Upper lobe of left lung (tissue), 6 donors: ENCODE results near the gene ADAMTS16. TPM values are rescaled to one million over a fixed set of nuclear protein-coding genes. Genes with fewer than 3 reads are reported as not detected.

Experiments used
- ATAC-seq, 2 donors: fragments of 200-7000 bp; cut with Tn5 transposase; one replicate each; pipeline ENCODE4 v1.9.1; 2022; ENCODE audit warnings: mild to moderate bottlenecking in 2 of 2, moderate library complexity in 2 of 2; ENCODE audit not compliant: low FRiP score in 2 of 2
- DNase-seq, 2 donors: peaks; one replicate each; pipeline ENCODE4 v3.0.0-alpha.2; 2019 to 2020
- H3K27ac ChIP-seq, 4 donors: fragments of 200-600 bp; sonication (generic); one replicate each; pipeline ENCODE4 v1.5.1; 2016 to 2019
- H3K27me3 ChIP-seq, 4 donors: fragments of 200-600 bp; sonication (generic); one replicate each; pipeline ENCODE4 v1.5.1; 2017 to 2019
- H3K36me3 ChIP-seq, 4 donors: fragments of 200-600 bp; sonication (generic); one replicate each; pipeline ENCODE4 v1.5.1; 2016 to 2019
- H3K4me1 ChIP-seq, 4 donors: fragments of 200-600 bp; sonication (generic); one replicate each; pipeline ENCODE4 v1.5.1; 2018 to 2019
- H3K4me3 ChIP-seq, 4 donors: fragments of 200-600 bp; sonication (generic); one replicate each; pipeline ENCODE4 v1.5.1; 2017 to 2019; ENCODE audit warnings: mild to moderate bottlenecking in 2 of 4, moderate library complexity in 1 of 4
- H3K9me3 ChIP-seq, 4 donors: fragments of 200-600 bp; sonication (generic); one replicate each; pipeline ENCODE4 v1.5.1; 2018 to 2019
- EP300 ChIP-seq, 4 donors: sonication (generic); formaldehyde crosslinking; IDR thresholded peaks; one replicate each; pipeline ENCODE4 v1.5.1; 2017; ENCODE audit warnings: antibody characterized with exemption in 4 of 4, control low read depth in 2 of 4
- POLR2A ChIP-seq, 4 donors: fragments of 450-650 bp; IDR thresholded peaks; one replicate each; pipeline ENCODE4 v1.5.1; 2016 to 2017; ENCODE audit warnings: antibody characterized with exemption in 4 of 4, mild to moderate bottlenecking in 2 of 4
- POLR2AphosphoS5 ChIP-seq, 2 donors: sonication (generic); formaldehyde crosslinking; IDR thresholded peaks; one replicate each; pipeline ENCODE4 v1.5.1; 2017; ENCODE audit warnings: antibody characterized with exemption in 2 of 2
- WGBS, 2 donors: methylation state at CpG; one replicate each; pipeline ENCODE4 v1.1.5; 2017 to 2018; 5-methylcytosine and 5-hydroxymethylcytosine counted together
- total RNA-seq, 6 donors: library from RNA; depleted of rRNA in 4 of 6; stranded (reverse); fragments of >200 nt in 4 of 6; gene quantifications; one replicate each; pipeline versions ENCODE4 v1.1.0 to v1.2.1, GENCODE V29; 2016 to 2021
- TF ChIP-seq, protein P1 (sequence below), 6 experiments: fragments of 450-650 bp in 4 of 6; fragments of 200-600 bp in 2 of 6; sonication (generic) in 2 of 6; IDR thresholded peaks; one replicate each; pipeline ENCODE4 v1.5.1; 2016 to 2019; ENCODE audit warnings: antibody characterized with exemption in 6 of 6
- donor health status: DM: no; HTN: no; CAD: no; lungs with moderate emphysema.
- donor health status: DM: no; HTN: yes; CAD: no; lungs with severe emphysema.

Gene ADAMTS16
- total RNA-seq, 6 donors from 2014 or later: 0.29 to 3.0 TPM; not detected in 4

DNA sequence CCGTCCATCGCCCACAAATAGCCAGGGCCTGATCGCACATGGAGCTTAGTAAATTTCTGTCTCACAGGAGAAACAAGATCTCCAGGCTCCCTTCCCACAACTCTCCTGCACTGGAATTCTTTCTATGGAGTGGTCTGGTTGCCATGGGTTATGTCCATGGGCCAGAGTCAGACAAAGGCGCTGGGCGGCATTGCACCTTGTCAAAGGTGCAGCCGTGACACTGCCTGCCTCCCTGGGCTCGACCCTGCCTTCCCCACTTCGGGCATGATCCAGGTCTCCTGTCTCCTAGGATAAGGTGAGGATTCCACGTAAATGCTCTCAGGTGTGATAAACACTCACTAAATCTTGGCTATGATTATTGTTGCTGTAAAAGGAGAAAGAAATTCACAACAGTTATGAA is 130.0 kb downstream of the ADAMTS16 start:
- no peak for ATAC-seq
- H3K36me3 ChIP-seq: no peaks in the 10 kb centered on the region
- no peak overlapping the region for H3K4me3 ChIP-seq
- no peaks in the 10 kb centered on the region for H3K9me3 ChIP-seq
- H3K27ac ChIP-seq: no peak overlapping the region
- TF ChIP-seq POLR2A (IDR thresholded peaks at IDR 0.05): no peak
- DNase-seq: no peak
- H3K4me1 ChIP-seq: peaks cover 3 to 12% (median 7%) of the 10 kb centered on the region in 4 donors
- 86% methylated on average over 9 of the region's 9 CpGs for WGBS, 2 donors
- H3K27me3 ChIP-seq: no peaks in the 10 kb centered on the region

DNA sequence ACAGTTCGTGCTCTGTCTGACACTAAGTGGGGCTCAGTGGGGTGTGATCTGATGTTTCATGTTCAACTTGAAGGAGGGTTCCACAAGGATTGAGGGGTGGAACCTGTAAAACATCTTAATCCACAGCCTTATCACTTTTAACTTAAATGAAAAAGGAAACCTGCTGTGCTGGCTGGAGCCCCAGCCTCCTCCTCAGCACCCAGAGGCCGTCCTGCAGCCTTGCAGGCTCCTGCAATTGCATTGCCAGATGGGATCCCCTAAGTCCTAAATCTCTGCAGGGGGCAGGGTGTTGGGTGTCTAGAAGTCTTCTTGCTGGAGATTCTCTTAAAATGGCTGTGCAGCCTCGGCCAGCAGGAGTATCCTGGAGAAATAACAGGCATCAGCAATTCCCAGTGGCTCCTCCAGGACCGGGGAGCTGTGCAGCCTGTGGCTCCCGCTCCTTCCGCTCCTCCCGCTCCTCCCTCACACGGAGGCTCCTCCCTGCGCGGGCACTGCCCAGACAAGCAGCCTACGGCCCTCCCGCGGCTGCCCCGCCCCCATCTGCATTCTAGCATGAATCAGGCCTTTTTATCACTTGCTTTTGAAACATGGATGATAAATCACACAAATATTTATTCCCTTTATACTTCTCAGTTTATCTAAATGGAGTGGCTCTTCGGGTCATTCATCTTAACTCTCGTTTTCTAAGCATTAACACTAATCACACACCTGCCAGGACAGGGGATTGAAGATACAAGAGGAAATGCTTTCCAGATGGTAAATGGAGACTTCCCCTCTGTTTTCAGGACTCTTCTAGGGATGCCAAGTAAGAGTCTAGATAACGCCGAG is 131.0 kb downstream of the ADAMTS16 start:
- Histone ChIP-seq H3K36me3 (no peaks in the 10 kb centered on the region), H3K4me1 (peaks cover 3 to 12% (median 7%) of the 10 kb centered on the region in 4 donors), H3K4me3 (peak overlapping the region in 2 of 4 donors; percentile 14 to 17), H3K27ac (no peak overlapping the region), H3K27me3 (no peaks in the 10 kb centered on the region), H3K9me3 (no peaks in the 10 kb centered on the region)
- WGBS, 2 donors: 28 to 42% methylated on average over 18 of the region's 18 CpGs
- DNase-seq: peak; percentile 53 to 89
- TF ChIP-seq, protein P1, sequence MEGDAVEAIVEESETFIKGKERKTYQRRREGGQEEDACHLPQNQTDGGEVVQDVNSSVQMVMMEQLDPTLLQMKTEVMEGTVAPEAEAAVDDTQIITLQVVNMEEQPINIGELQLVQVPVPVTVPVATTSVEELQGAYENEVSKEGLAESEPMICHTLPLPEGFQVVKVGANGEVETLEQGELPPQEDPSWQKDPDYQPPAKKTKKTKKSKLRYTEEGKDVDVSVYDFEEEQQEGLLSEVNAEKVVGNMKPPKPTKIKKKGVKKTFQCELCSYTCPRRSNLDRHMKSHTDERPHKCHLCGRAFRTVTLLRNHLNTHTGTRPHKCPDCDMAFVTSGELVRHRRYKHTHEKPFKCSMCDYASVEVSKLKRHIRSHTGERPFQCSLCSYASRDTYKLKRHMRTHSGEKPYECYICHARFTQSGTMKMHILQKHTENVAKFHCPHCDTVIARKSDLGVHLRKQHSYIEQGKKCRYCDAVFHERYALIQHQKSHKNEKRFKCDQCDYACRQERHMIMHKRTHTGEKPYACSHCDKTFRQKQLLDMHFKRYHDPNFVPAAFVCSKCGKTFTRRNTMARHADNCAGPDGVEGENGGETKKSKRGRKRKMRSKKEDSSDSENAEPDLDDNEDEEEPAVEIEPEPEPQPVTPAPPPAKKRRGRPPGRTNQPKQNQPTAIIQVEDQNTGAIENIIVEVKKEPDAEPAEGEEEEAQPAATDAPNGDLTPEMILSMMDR (IDR thresholded peaks at IDR 0.05): peak in 1 of 6 experiments; percentile 10
- TF ChIP-seq POLR2AphosphoS5 (IDR thresholded peaks at IDR 0.05) (no peak), POLR2A (IDR thresholded peaks at IDR 0.05) (no peak), EP300 (IDR thresholded peaks at IDR 0.05) (no peak)
- peak; percentile 87 to 92 for ATAC-seq

DNA sequence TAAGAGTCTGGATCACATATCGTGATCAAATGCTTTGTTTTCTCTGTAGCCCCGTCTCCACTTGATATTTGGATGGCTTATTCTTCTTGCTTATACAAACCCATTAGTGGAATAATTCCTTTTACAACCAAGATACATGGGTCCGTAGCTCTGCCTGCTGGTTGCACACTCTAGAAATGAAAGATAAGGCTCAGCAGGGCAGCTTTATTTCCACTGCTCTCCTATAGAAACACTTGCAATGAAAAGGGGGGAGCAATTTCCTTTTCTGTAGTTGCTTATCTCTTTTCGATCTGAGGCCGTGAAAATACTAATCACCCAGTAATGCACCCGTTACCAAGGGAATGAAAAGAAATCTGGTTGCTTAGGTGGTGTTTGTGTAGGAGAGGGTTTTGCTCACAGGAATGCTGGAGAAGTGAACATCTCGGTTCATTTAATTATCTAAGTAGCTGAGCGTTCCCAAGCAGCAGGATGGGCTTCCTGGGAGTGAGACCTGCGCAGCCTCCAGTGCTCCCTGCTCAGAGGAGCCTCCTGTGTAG is 131.7 kb downstream of the ADAMTS16 start:
- H3K4me3 ChIP-seq: peak overlapping the region in 2 of 4 donors; percentile 14 to 17
- H3K36me3 ChIP-seq: no peaks in the 10 kb centered on the region
- DNase-seq: no peak
- peaks cover 3 to 12% (median 7%) of the 10 kb centered on the region in 4 donors for H3K4me1 ChIP-seq
- no peaks in the 10 kb centered on the region for H3K9me3 ChIP-seq
- WGBS, 2 donors: 42 to 45% methylated on average over 9 of the region's 9 CpGs
- H3K27me3 ChIP-seq: no peaks in the 10 kb centered on the region
- H3K27ac ChIP-seq: no peak overlapping the region
- TF ChIP-seq, protein P1 (IDR thresholded peaks at IDR 0.05): no peak
- no peak for TF ChIP-seq POLR2A (IDR thresholded peaks at IDR 0.05)
- TF ChIP-seq POLR2AphosphoS5 (IDR thresholded peaks at IDR 0.05): no peak
- no peak for TF ChIP-seq EP300 (IDR thresholded peaks at IDR 0.05)
- peak in 1 of 2 donors; percentile 16 for ATAC-seq

DNA sequence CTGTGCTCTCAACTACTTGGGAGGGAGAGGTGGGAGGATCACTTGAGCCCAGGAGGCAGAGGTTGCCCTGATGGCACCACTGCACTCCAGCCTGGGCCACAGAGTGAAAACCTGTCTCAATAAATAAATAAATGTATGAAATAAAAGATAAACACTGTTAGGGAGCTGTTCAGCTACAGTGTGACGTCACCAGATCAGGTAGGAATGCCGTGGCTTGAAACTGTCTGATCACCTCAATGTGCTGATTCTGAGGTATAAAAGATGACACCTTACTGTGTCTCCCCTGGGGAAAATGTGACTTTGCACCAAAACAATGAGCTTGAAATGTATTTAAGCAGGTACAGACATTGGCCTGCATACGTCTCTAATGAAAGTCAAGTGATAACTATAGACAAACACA is 133.3 kb downstream of the ADAMTS16 start:
- ATAC-seq: no peak
- H3K36me3 ChIP-seq: no peaks in the 10 kb centered on the region
- WGBS, 2 donors: 87% methylated on average over 3 of the region's 3 CpGs
- H3K4me3 ChIP-seq: no peak overlapping the region
- TF ChIP-seq, protein P1 (IDR thresholded peaks at IDR 0.05): no peak
- no peak for TF ChIP-seq POLR2A (IDR thresholded peaks at IDR 0.05)
- TF ChIP-seq POLR2AphosphoS5 (IDR thresholded peaks at IDR 0.05): no peak
- no peak for TF ChIP-seq EP300 (IDR thresholded peaks at IDR 0.05)
- peaks cover 3 to 12% (median 7%) of the 10 kb centered on the region in 4 donors for H3K4me1 ChIP-seq
- no peaks in the 10 kb centered on the region for H3K9me3 ChIP-seq
- no peak overlapping the region for H3K27ac ChIP-seq
- DNase-seq: no peak
- H3K27me3 ChIP-seq: no peaks in the 10 kb centered on the region

DNA sequence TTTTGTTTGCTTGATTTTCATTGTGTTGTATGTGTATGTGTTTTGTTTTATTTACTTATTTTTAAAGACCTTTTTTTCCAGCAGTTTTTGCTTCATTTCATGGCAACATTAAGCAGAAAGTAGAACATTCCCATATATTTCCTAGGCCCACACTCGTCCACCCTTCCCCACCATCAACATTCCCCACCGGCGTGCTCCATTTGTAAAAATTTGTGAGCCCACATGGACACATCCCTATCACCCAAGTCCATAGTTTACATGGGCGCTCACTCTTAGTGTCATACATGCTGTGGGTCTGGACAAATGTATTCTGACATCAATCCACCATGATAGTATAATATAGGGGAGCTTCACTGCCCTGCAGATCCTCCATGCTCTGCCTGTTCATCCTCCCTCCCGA is 133.8 kb downstream of the ADAMTS16 start:
- Histone ChIP-seq H3K4me1 (peaks cover 3 to 12% (median 7%) of the 10 kb centered on the region in 4 donors), H3K9me3 (no peaks in the 10 kb centered on the region), H3K4me3 (no peak overlapping the region), H3K27ac (no peak overlapping the region), H3K36me3 (no peaks in the 10 kb centered on the region), H3K27me3 (no peaks in the 10 kb centered on the region)
- TF ChIP-seq, protein P1 (IDR thresholded peaks at IDR 0.05): no peak
- no peak for TF ChIP-seq EP300 (IDR thresholded peaks at IDR 0.05)
- no peak for TF ChIP-seq POLR2AphosphoS5 (IDR thresholded peaks at IDR 0.05)
- no peak for TF ChIP-seq POLR2A (IDR thresholded peaks at IDR 0.05)
- DNase-seq (no peak), ATAC-seq (no peak)
- WGBS, 2 donors: 82 to 94% methylated on average over 5 of the region's 5 CpGs
